SJCRH30 (cell line): ENCODE results near the gene AMOTL2. TPM values are rescaled to one million over a fixed set of nuclear protein-coding genes. Genes with fewer than 3 reads are reported as not detected.

Source experiments
- DNase-seq, 2 experiments: peaks; one replicate each; pipeline ENCODE4 v3.0.0-alpha.2; 2015 to 2020
- H3K27ac ChIP-seq: fragments of 250-450 bp; sonication (Bioruptor Pico); 2 replicates; pipeline ENCODE4 v1.5.1; 2020; ENCODE audit warnings: mild to moderate bottlenecking, moderate library complexity
- H3K27me3 ChIP-seq: fragments of 250-450 bp; sonication (Bioruptor Pico); 2 replicates; pipeline ENCODE4 v1.5.1; 2020; ENCODE audit warnings: mild to moderate bottlenecking, moderate library complexity
- H3K36me3 ChIP-seq: fragments of 250-450 bp; sonication (Bioruptor Pico); 2 replicates; pipeline ENCODE4 v1.5.1; 2020; ENCODE audit warnings: mild to moderate bottlenecking, moderate library complexity
- H3K4me1 ChIP-seq: fragments of 250-450 bp; sonication (Bioruptor Pico); 2 replicates; pipeline ENCODE4 v1.5.1; 2020; ENCODE audit warnings: mild to moderate bottlenecking, moderate library complexity
- H3K4me3 ChIP-seq: fragments of 250-450 bp; sonication (Bioruptor Pico); 2 replicates; pipeline ENCODE4 v1.5.1; 2020; ENCODE audit warnings: mild to moderate bottlenecking, moderate library complexity
- H3K9me3 ChIP-seq: fragments of 250-450 bp; sonication (Bioruptor Pico); replicated peaks from 2 replicates; pipeline ENCODE4 v1.5.1; 2020; ENCODE audit warnings: mild to moderate bottlenecking, moderate library complexity
- total RNA-seq: library from RNA; depleted of rRNA; stranded (reverse); fragments of >200 nt; shearing (Covaris generic); gene quantifications from 2 replicates; pipeline ENCODE4 v1.2.3, GENCODE V29; 2014

Gene AMOTL2
- total RNA-seq, 1 experiment from 2014 or later: 18.8 TPM

GRCh38 chr3:134332344-134332743, 41.9 kb downstream of the AMOTL2 start:
- no peaks in the 10 kb centered on the region for H3K27me3 ChIP-seq
- H3K9me3 ChIP-seq: no peaks in the 10 kb centered on the region
- H3K27ac ChIP-seq: no peak overlapping the region
- H3K36me3 ChIP-seq: no peaks in the 10 kb centered on the region
- no peak overlapping the region for H3K4me3 ChIP-seq
- DNase-seq: no peak
- peaks cover 29% of the 10 kb centered on the region for H3K4me1 ChIP-seq

- Histone ChIP-seq H3K4me1 (peaks cover 34% of the 10 kb centered on the region), H3K4me3 (no peak overlapping the region), H3K27ac (no peak overlapping the region)
These were observed 42.4 kb downstream of the AMOTL2 start for GRCh38 chr3:134331811-134332199.

GRCh38 chr3:134330883-134331810, 43.1 kb downstream of the AMOTL2 start:
- no peak for DNase-seq
- Histone ChIP-seq H3K36me3 (no peaks in the 10 kb centered on the region), H3K9me3 (no peaks in the 10 kb centered on the region), H3K4me3 (no peak overlapping the region), H3K4me1 (peaks cover 41% of the 10 kb centered on the region), H3K27me3 (no peaks in the 10 kb centered on the region), H3K27ac (no peak overlapping the region)

More at GRCh38 chr3:134331811-134332199, 42.4 kb downstream of the AMOTL2 start:
- DNase-seq: no peak
- no peaks in the 10 kb centered on the region for H3K9me3 ChIP-seq
- H3K36me3 ChIP-seq: no peaks in the 10 kb centered on the region
- no peaks in the 10 kb centered on the region for H3K27me3 ChIP-seq

GRCh38 chr3:134328846-134329245, 45.4 kb downstream of the AMOTL2 start:
- no peak for DNase-seq
- Histone ChIP-seq H3K27ac (no peak overlapping the region), H3K27me3 (no peaks in the 10 kb centered on the region), H3K36me3 (no peaks in the 10 kb centered on the region), H3K4me3 (no peak overlapping the region), H3K4me1 (peaks cover 45% of the 10 kb centered on the region), H3K9me3 (no peaks in the 10 kb centered on the region)

DNA sequence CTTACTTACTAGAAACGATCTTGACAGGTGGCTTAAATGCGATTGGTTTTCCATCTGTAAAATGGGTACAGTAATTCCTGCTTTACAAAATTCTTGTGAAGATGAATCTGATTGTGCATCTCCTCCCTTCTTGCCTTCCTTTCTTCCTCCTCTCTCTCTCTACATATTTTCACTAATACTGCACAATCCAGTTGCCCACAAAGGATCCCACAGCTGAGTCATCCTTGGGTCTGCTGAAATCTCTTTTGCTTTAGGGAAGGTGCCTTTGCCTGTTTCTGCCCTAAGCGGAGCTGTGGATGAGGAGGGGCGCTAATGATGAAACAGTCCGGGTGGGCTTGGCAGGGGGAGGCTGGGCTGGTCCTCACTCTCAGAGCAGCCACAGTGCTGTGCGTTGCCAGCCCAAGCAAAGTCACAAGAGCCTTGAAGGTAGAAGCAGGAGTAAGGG, 46.1 kb downstream of the AMOTL2 start:
- H3K4me3 ChIP-seq: no peak overlapping the region
- H3K4me1 ChIP-seq: peaks cover 38% of the 10 kb centered on the region
- H3K27ac ChIP-seq: peak overlapping the region; percentile 7; the same call in 1 of the 2 replicates
- H3K36me3 ChIP-seq: no peaks in the 10 kb centered on the region
- no peaks in the 10 kb centered on the region for H3K27me3 ChIP-seq
- H3K9me3 ChIP-seq: no peaks in the 10 kb centered on the region
- peak; percentile 54 to 57 for DNase-seq

DNA sequence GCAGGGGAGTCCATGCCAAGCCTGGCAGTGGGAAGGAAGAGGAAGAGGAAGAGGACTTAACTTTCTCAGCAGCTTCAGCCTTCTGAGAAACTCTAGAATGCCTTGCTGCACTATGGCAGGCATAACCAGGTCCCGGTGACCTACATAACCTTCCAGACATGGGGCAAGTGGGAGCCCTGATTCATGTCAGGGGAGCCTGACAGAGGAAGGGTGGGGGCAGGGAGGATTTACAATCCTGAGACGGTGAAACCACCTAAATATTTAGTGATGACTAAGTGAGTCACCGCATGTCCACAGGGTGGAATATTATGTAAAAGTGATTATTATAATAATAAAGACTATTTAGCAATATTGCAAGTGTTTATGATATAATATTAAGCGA, 46.7 kb downstream of the AMOTL2 start:
- peak in 1 of 2 experiments; percentile 47 for DNase-seq
- no peaks in the 10 kb centered on the region for H3K9me3 ChIP-seq
- no peaks in the 10 kb centered on the region for H3K27me3 ChIP-seq
- H3K27ac ChIP-seq: peak overlapping the region; percentile 56
- no peaks in the 10 kb centered on the region for H3K36me3 ChIP-seq
- H3K4me1 ChIP-seq: peaks cover 36% of the 10 kb centered on the region
- H3K4me3 ChIP-seq: no peak overlapping the region

DNA sequence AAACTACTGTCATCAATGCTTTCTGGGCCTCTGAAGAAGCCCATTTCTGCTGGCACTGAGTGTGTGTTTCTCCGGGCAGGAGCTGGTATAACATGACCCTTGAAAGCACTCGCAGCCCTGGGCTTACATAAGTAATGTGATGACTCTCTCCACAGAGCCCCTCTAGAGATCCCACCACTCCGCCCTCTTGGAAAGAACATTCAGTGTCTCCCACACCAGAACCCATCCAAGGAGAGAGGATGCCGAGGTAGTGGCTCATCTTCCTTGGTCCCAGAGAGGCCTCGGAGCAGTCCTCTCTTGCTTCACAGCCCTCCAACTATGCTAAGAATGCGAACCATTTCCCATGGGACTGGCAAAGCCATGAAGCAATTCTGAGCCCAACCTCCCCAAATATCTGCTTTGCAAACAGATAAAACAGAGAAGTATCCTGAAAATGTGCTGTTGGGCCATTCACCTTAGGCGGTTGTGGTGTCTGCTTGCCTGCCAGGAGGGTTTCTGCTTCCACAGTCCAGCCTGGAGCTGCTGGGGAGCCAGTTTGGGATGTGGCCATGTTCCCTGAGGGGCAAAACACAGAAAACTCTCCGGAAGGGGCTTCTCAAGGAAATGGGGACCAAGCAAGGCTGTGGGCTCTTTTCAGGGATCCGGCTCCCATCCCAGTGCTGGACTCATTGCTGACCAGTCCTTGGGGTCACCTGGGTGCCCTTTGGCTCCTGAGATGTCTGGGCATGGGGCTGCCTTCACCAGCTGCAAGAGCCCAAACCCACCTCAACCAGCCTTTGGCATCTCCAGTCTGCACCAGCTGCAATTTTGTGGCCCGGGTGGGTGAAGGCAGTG, 47.3 kb downstream of the AMOTL2 start:
- peak overlapping the region; percentile 56 for H3K27ac ChIP-seq
- DNase-seq: peak; percentile 74 to 82
- H3K4me3 ChIP-seq: peak overlapping the region; percentile 9; the same call in 1 of the 2 replicates
- no peaks in the 10 kb centered on the region for H3K27me3 ChIP-seq
- no peaks in the 10 kb centered on the region for H3K9me3 ChIP-seq
- H3K4me1 ChIP-seq: peaks cover 35% of the 10 kb centered on the region
- H3K36me3 ChIP-seq: no peaks in the 10 kb centered on the region

- Histone ChIP-seq H3K27ac (peak overlapping the region; percentile 56), H3K27me3 (no peaks in the 10 kb centered on the region), H3K9me3 (no peaks in the 10 kb centered on the region), H3K36me3 (no peaks in the 10 kb centered on the region), H3K4me1 (peaks cover 32% of the 10 kb centered on the region), H3K4me3 (no peak overlapping the region)
- no peak for DNase-seq
These were observed 48.1 kb downstream of the AMOTL2 start for GRCh38 chr3:134326126-134326525.

DNA sequence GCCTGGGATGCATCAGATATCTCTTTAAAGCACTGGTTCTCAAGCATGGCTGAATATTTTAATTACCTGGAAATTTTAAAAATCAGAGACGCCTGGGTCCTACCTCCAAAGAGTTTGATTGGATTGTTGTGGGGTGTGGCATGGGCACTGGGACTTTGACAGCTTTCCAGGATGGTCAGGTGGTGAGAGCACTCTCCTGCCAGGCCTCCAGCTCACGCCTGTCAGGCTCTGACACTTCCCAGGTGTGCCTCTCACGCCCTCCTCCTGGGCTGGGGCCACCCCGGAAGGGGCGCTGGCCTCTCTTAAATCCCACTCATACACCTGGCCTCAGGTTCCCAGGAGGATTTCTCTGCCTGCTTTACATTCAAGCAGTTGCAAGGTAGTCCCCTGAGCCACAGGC, 48.5 kb downstream of the AMOTL2 start:
- DNase-seq: no peak

DNA sequence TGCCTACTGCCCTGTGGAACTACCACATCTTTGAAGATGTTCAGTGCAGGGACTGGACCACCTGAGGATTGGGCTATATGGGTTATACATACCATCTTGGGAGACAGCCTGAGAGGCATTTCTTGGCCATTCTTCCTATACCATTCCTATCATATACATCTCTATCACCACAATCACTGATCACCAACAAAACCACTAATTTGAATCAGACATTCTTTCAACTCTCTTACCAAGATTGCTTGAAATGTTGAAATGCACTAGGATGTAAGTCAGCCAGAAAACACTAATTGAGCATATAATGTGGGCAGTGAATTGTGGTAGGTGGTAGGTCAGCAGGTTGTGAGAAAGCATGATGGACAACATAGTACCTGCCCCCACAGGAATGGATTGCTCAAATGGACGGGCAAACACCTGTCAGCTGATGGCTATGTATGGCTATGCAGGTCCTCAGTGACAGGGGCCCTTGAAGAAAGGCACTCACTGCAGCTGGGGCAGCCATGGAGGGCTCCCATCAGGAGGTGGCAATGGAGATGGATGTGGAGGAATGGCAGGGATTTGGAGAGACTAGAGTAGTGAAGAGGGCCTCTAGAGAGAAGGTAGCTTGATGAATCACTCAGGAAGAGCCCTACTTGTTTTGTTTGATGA, 49.1 kb downstream of the AMOTL2 start:
- H3K27me3 ChIP-seq: no peaks in the 10 kb centered on the region
- peaks cover 32% of the 10 kb centered on the region for H3K4me1 ChIP-seq
- no peaks in the 10 kb centered on the region for H3K36me3 ChIP-seq
- no peaks in the 10 kb centered on the region for H3K9me3 ChIP-seq
- no peak overlapping the region for H3K4me3 ChIP-seq
- DNase-seq: no peak
- no peak overlapping the region for H3K27ac ChIP-seq

More for the DNA sequence above, 48.5 kb downstream of the AMOTL2 start:
- no peaks in the 10 kb centered on the region for H3K9me3 ChIP-seq
- H3K4me1 ChIP-seq: peaks cover 32% of the 10 kb centered on the region
- no peak overlapping the region for H3K27ac ChIP-seq
- H3K4me3 ChIP-seq: no peak overlapping the region
- H3K36me3 ChIP-seq: no peaks in the 10 kb centered on the region
- H3K27me3 ChIP-seq: no peaks in the 10 kb centered on the region

- Histone ChIP-seq H3K4me1 (peaks cover 29% of the 10 kb centered on the region), H3K27ac (no peak overlapping the region), H3K9me3 (no peaks in the 10 kb centered on the region), H3K27me3 (no peaks in the 10 kb centered on the region), H3K4me3 (no peak overlapping the region), H3K36me3 (no peaks in the 10 kb centered on the region)
- DNase-seq: no peak
These were observed 50.0 kb downstream of the AMOTL2 start for GRCh38 chr3:134323966-134324962.

- Histone ChIP-seq H3K9me3 (no peaks in the 10 kb centered on the region), H3K27ac (no peak overlapping the region), H3K36me3 (no peaks in the 10 kb centered on the region), H3K4me1 (peaks cover 17% of the 10 kb centered on the region), H3K27me3 (no peaks in the 10 kb centered on the region), H3K4me3 (no peak overlapping the region)
- DNase-seq: no peak
These were observed 52.0 kb downstream of the AMOTL2 start for GRCh38 chr3:134322286-134322685.

- no peak overlapping the region for H3K4me3 ChIP-seq
- H3K9me3 ChIP-seq: no peaks in the 10 kb centered on the region
- no peaks in the 10 kb centered on the region for H3K36me3 ChIP-seq
- H3K4me1 ChIP-seq: peaks cover 3% of the 10 kb centered on the region
- no peaks in the 10 kb centered on the region for H3K27me3 ChIP-seq
- DNase-seq: no peak
- no peak overlapping the region for H3K27ac ChIP-seq
These were observed 53.5 kb downstream of the AMOTL2 start for GRCh38 chr3:134320749-134321148.

DNA sequence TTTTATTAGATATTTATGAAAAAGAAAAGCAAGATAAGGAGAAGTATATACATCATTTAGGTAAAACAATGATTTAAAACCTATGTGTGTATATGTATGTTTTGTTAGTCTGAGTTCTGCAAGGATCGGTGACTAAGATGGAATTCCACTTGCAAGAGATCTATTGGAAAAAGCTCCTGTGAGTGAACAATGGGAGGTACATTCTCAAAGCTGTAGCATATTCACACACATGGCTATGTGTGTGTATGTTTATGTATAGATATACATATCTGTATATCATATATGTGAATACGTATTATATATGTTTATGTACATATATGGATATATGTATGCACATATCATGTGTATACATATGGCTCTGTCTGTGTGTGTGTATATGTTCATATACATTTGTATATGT, 54.3 kb downstream of the AMOTL2 start:
- H3K4me1 ChIP-seq: peaks cover 2% of the 10 kb centered on the region; the same call in 1 of the 2 replicates
- H3K9me3 ChIP-seq: no peaks in the 10 kb centered on the region
- H3K27me3 ChIP-seq: no peaks in the 10 kb centered on the region
- no peak overlapping the region for H3K4me3 ChIP-seq
- H3K27ac ChIP-seq: no peak overlapping the region
- no peaks in the 10 kb centered on the region for H3K36me3 ChIP-seq
- no peak for DNase-seq
